ENCODE data around the gene CYSTM1.

The CYSTM1 gene

GRCh38 chr5:140284013-140284412 is 109.0 kb downstream of the CYSTM1 start:
- no peak for DNase-seq (ENCODE audit: low read depth)
- TF ChIP-seq CTCF (IDR thresholded peaks at IDR 0.05; ENCODE audit: insufficient read depth, low read depth, low read length, missing control alignments) = no peak

DNA sequence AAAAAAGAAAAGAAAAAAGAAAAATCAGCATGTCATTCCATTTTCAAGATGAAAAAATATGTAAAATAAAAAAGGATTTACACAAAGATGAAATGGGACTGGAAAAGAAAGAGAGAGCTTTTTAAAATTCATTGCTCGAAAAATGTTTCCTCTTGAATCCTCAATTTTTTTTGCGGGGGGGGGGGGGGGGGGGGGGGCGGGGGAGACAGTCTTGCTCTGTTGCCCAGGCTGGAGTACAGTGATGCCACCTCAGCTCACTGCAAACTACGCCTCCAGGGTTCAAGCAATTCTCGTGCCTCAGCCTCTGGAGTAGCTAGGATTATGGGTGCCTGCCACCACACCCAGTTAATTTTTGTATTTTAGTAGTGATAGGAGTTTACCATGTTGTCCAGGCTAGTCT is 111.4 kb downstream of the CYSTM1 start:
- DNase-seq (ENCODE audit: low read depth) = no peak
- no peak for TF ChIP-seq CTCF (IDR thresholded peaks at IDR 0.05; ENCODE audit: insufficient read depth, low read depth, low read length, missing control alignments)
- H3K4me3 ChIP-seq (ENCODE audit: low read depth, low read length) = no peak overlapping the region

More at GRCh38 chr5:140284013-140284412, 109.0 kb downstream of the CYSTM1 start:
- H3K4me3 ChIP-seq (ENCODE audit: low read depth, low read length) = no peak overlapping the region

DNA sequence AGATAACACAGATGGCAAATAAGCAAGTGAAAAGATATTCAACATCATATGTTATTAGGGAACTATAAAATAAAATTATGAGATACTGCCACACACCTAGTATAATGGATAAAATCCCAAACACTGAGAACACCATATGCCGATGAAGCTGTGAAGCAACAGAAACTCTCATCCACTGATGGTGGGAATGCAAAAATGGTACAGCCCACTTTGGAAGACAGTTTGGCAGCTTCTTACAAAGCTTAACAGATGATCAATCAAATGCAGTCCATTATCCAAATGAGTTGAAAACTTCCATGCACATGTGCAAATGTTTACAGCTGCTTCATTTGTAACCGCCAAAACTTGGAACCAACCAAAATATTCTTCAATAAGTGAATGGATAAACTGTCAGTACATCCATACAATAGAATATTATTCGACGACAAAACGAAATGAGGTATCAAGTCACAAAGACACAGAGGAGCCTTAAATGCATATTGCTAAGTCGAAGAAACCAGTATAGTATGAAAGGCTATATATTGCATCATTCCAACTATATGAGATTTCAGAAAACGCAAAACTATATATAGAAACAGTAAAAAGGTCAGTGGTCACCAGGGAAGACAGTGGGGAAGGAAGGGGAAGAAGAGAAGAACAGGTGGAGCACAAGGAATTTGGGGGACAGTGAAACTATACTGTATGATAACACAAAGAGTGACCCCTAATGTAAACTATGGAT is 113.0 kb downstream of the CYSTM1 start:
- TF ChIP-seq CTCF (IDR thresholded peaks at IDR 0.05; ENCODE audit: insufficient read depth, low read depth, low read length, missing control alignments) = no peak
- no peak for DNase-seq (ENCODE audit: low read depth)
- no peak overlapping the region for H3K4me3 ChIP-seq (ENCODE audit: low read depth, low read length)

DNA sequence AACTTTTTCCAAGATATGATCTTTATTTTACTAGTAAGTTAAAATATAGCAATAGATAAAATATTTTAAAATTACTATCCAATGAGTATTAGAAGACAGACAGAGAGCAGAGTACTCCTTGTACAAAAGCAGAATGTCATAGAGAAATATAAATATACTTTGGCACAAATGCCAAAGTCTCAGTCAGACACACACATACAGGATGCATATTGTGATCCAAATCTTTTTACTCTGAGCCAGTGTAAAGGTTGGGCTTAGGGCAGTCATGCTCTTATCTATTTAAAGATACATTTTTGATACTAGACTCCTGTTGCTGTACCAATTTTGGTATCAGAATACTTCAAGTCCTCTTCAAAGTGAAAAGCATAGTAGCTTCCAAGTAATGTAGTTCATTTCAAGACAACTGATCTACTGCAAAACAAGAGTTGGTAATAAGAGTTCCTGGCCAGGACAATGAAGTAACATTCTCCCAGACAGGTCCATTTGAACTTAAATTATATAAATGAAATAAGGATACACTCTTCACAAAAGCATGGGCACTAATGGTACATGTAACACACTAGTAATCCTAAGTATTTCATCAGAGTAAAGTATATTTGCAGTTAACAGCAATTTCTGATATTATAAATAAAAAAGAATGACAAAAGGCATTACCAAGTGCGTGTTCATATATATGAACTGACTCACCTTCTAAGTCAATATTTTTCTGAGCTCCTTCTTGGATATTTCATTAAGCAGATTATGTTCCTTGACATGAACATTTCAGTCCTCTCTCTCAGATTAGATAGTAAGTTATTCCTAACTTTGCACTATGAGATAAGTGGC is 117.4 kb downstream of the CYSTM1 start:
- no peak for TF ChIP-seq CTCF (IDR thresholded peaks at IDR 0.05; ENCODE audit: insufficient read depth, low read depth, low read length, missing control alignments)
- no peak for DNase-seq (ENCODE audit: low read depth)
- no peak overlapping the region for H3K4me3 ChIP-seq (ENCODE audit: low read depth, low read length)

Data from GM12865 (cell line).